K562 (cell line): ENCODE results near the gene GLRX5.

ENCODE experiments used
- ATF4 ChIP-seq: fragments of 450-650 bp; formaldehyde crosslinking; IDR thresholded peaks from 2 replicates; pipeline ENCODE4 v1.4.0; 2022; ENCODE audit warnings: mild to moderate bottlenecking, moderate library complexity
- CEBPB ChIP-seq: fragments of 450-650 bp; IDR thresholded peaks from 2 replicates; pipeline ENCODE4 v1.6.1; 2016; ENCODE audit warnings: missing genetic modification characterization, missing compliant biosample characterization
- CEBPZ ChIP-seq: fragments of 150-350 bp; IDR thresholded peaks from 2 replicates; pipeline ENCODE4 v1.6.1; 2014; ENCODE audit warnings: low read depth, mild to moderate bottlenecking, low read length, borderline replicate concordance
- IRF2 ChIP-seq: sonication (generic); formaldehyde crosslinking; IDR thresholded peaks from 2 replicates; pipeline ENCODE4 v1.8.1; 2022; ENCODE audit warnings: mild to moderate bottlenecking, missing genetic modification reagents
- RFX5 ChIP-seq: IDR thresholded peaks from 2 replicates; pipeline ENCODE4 v1.6.1; 2011; ENCODE audit warnings: low read depth, mild to moderate bottlenecking, improper control_type of control experiment, low read length
- ZBTB8A ChIP-seq: fragments of 450-650 bp; IDR thresholded peaks from 2 replicates; pipeline ENCODE4 v1.6.1; 2018; ENCODE audit warnings: mild to moderate bottlenecking, moderate library complexity; ENCODE audit not compliant: partially characterized antibody

- TF ChIP-seq CEBPB (no peak), ZBTB8A (no peak), IRF2 (no peak), CEBPZ (no peak), RFX5 (no peak), ATF4 (CRISPR knock-in tag) (no peak)
These were observed 5.6 kb upstream of the GLRX5 start for GRCh38 chr14:95529216-95529615.
